Prostate gland (tissue), 2 donors: ENCODE measurements around the gene RMND5B. TPM values are rescaled to one million over a fixed set of nuclear protein-coding genes. Genes with fewer than 3 reads are reported as not detected.
A peak's percentile ranks its signal among the peaks of the same experiment; 100 is the strongest.

Experiments used
- DNase-seq: peaks from one replicate; pipeline ENCODE4 v3.0.0-alpha.2; 2019; ENCODE audit warnings: low spot score
- H3K27ac ChIP-seq, 2 donors: fragments of 200-600 bp; sonication (generic); 2 replicates each; pipeline ENCODE4 v1.5.1; 2017 to 2019
- H3K27me3 ChIP-seq: fragments of 200-600 bp; sonication (generic); replicated peaks from 2 replicates; pipeline ENCODE4 v1.5.1; 2019; ENCODE audit not compliant: insufficient read depth
- H3K36me3 ChIP-seq, 2 donors: fragments of 200-600 bp; sonication (generic); 1 replicate in 1 of 2; 2 replicates in 1 of 2; pipeline versions ENCODE4 v1.5.1 to v1.8.1; 2017 to 2019
- H3K4me1 ChIP-seq: fragments of 200-600 bp; sonication (generic); replicated peaks from 2 replicates; pipeline ENCODE4 v1.5.1; 2019
- H3K4me3 ChIP-seq, 2 donors: fragments of 200-600 bp; sonication (generic); 2 replicates each; pipeline ENCODE4 v1.5.1; 2017 to 2019
- H3K9me3 ChIP-seq: fragments of 200-600 bp; sonication (generic); 2 replicates; pipeline ENCODE4 v1.5.1; 2017
- CTCF ChIP-seq, 4 experiments: fragments of 200-600 bp in 2 of 4; fragments of 450-650 bp in 2 of 4; sonication (generic) in 2 of 4; IDR thresholded peaks; 1 replicate in 3 of 4; 2 replicates in 1 of 4; pipeline ENCODE4 v1.5.1; 2016 to 2019; ENCODE audit warnings: antibody characterized with exemption in 4 of 4, mild to moderate bottlenecking in 2 of 4, moderate library complexity in 2 of 4
- POLR2A ChIP-seq: fragments of 450-650 bp; IDR thresholded peaks from one replicate; pipeline ENCODE4 v1.6.1; 2016; ENCODE audit warnings: antibody characterized with exemption, mild to moderate bottlenecking
- POLR2AphosphoS5 ChIP-seq: sonication (generic); formaldehyde crosslinking; IDR thresholded peaks from one replicate; pipeline ENCODE4 v1.6.1; 2017; ENCODE audit warnings: antibody characterized with exemption
- WGBS: methylation state at CpG from one replicate; pipeline ENCODE4 v1.1.5; 2018; 5-methylcytosine and 5-hydroxymethylcytosine counted together
- intact Hi-C: fragments of 100-400 bp; cut with DNase I; formaldehyde crosslinking; loops from one replicate; pipeline ENCODE4 v1.14.2; 2022
- total RNA-seq, 2 donors: library from RNA; depleted of rRNA; stranded (reverse); fragments of >200 nt; gene quantifications; one replicate each; pipeline ENCODE4 v1.1.0, GENCODE V29; 2016

Gene RMND5B
- 10 to 100 TPM; 33.7 to 39.1 TPM for total RNA-seq

GRCh38 chr5:178130576-178131445 is at the start of gene RMND5B:
Gene RMND5B, plus strand, starts transcription at chr5:178131014. Its CDS starts 7,106 bp downstream, at chr5:178138120.
- TF ChIP-seq CTCF (IDR thresholded peaks at IDR 0.05) (no peak), POLR2AphosphoS5 (no peak), POLR2A (peak; percentile 64)
- Histone ChIP-seq H3K4me3 (peak within 1 kb of the TSS; percentile 82 to 90), H3K36me3 (no peaks in the 10 kb centered on the region), H3K27me3 (no peaks in the 10 kb centered on the region), H3K27ac (peak within 1 kb of the TSS; percentile 87 to 96), H3K9me3 (no peaks in the 10 kb centered on the region), H3K4me1 (no peaks in the 10 kb centered on the region)
- intact Hi-C loops: no loop called here
- WGBS: under 1% methylated on average over 100 of the region's 102 CpGs
- DNase-seq: peak; percentile 77

- WGBS: 73% methylated on average over 12 of the region's 12 CpGs
- TF ChIP-seq CTCF (IDR thresholded peaks at IDR 0.05): no peak
- TF ChIP-seq POLR2A: no peak
- no peak for TF ChIP-seq POLR2AphosphoS5
- Histone ChIP-seq H3K9me3 (no peaks in the 10 kb centered on the region), H3K36me3 (no peaks in the 10 kb centered on the region), H3K27me3 (no peaks in the 10 kb centered on the region), H3K4me1 (no peaks in the 10 kb centered on the region), H3K27ac (no peak overlapping the region), H3K4me3 (no peak overlapping the region)
- DNase-seq: no peak
- intact Hi-C loops: no loop called here
These were observed 49.1 kb upstream of the RMND5B start for GRCh38 chr5:178081571-178082243.

- intact Hi-C loops: no loop called here
- TF ChIP-seq POLR2A (no peak), CTCF (IDR thresholded peaks at IDR 0.05) (no peak), POLR2AphosphoS5 (no peak)
- Histone ChIP-seq H3K4me1 (no peaks in the 10 kb centered on the region), H3K27ac (no peak overlapping the region), H3K36me3 (no peaks in the 10 kb centered on the region), H3K9me3 (no peaks in the 10 kb centered on the region), H3K4me3 (no peak overlapping the region), H3K27me3 (no peaks in the 10 kb centered on the region)
- 55% methylated on average over 6 of the region's 6 CpGs for WGBS
- DNase-seq: no peak
These were observed 46.9 kb upstream of the RMND5B start for GRCh38 chr5:178083922-178084321.

GRCh38 chr5:178085316-178085715 is 45.5 kb upstream of the RMND5B start:
- no peak for TF ChIP-seq POLR2A
- no peak for TF ChIP-seq CTCF (IDR thresholded peaks at IDR 0.05)
- TF ChIP-seq POLR2AphosphoS5: no peak
- H3K4me3 ChIP-seq: no peak overlapping the region
- no peaks in the 10 kb centered on the region for H3K9me3 ChIP-seq
- no peaks in the 10 kb centered on the region for H3K36me3 ChIP-seq
- H3K27ac ChIP-seq: no peak overlapping the region
- H3K27me3 ChIP-seq: no peaks in the 10 kb centered on the region
- intact Hi-C loops: no loop called here
- no peak for DNase-seq
- 64% methylated on average over 6 of the region's 6 CpGs for WGBS
- H3K4me1 ChIP-seq: no peaks in the 10 kb centered on the region
